ENCODE measurements around the gene REC8.

REC8 gene

DNA sequence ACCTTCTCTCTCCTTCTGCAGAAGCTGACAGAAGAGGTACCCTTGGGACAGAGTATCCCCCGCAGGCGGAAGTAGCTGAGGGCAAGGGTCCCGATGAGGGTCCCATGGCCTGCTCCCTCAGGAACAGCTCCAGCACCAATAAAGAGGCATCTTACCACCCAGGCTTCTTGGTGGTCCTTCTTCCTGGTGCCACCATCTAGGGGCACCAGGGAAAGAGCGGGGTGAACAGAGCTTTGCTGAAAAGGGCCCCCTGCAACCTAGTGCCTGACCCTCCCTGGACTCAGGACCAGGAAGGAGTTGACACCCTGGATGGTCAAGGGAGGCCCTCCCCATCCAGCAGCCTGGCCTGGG lies 11.4 kb upstream of the REC8 start:
- DNase-seq, result no peak

DNA sequence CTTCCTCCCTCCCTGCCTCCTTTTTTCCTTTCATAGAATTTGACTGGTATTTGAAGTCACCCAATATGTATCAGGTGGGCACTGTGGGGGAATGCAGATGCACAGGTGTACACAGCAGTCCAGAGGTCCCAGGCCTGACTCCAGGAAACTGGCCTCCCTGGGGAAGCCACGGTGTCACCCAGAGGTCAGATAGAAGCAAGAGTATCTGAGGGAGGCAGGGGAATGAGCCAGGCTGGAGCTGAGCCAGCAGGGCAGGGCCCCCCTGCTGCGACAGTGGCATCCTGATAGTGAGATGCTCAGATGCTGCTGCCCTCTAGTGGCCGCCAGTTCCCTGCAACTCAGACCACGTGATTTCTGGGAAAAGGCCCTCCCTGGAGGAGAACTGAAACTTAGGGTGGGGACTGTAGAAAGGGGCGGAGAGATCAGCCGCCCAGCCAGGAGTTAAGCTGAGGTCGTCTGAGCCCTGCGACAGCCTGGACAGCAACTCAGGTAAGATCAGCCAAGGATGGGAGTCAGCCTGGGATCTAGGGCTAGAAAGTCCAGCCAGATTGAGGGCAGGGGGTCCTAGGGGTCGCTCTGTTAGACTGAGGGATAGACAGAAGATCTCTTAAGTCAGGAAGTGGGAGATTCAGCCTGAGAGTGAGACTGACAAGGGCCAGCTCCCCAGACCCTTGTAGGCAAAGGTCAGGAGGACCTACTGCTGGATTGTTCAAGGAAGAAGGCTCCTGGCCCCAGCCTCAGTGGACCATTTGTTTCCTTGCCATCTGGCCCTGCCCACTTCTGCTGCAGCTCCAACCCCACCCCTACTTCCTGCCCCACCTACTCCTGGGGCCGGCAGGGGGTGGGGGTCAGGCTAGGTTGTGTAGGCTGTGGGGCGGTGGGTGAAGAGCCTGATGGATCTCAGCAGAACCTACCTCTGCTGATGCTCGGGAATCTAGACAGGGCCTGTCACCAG lies 10.8 kb upstream of the REC8 start, which contains the start of gene IRF9:
TSS of gene IRF9 (plus strand) at position 416 of the 955 bp plus-strand sequence. CDS start 880 bp downstream, outside the sequence.
- peak; percentile 94 for DNase-seq

DNA sequence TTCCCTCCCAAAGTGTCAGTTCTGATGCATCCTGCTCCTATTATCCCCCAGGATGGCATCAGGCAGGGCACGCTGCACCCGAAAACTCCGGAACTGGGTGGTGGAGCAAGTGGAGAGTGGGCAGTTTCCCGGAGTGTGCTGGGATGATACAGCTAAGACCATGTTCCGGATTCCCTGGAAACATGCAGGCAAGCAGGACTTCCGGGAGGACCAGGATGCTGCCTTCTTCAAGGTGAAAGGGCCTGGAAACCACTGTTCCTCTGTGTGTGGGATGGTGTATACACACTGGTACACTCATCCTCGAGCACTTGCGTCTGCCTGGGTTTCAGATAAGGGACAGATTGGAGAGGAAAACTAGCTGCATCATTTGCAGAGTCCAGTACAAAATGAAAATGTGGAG lies 9.8 kb upstream of the REC8 start:
- DNase-seq, result no peak

DNA sequence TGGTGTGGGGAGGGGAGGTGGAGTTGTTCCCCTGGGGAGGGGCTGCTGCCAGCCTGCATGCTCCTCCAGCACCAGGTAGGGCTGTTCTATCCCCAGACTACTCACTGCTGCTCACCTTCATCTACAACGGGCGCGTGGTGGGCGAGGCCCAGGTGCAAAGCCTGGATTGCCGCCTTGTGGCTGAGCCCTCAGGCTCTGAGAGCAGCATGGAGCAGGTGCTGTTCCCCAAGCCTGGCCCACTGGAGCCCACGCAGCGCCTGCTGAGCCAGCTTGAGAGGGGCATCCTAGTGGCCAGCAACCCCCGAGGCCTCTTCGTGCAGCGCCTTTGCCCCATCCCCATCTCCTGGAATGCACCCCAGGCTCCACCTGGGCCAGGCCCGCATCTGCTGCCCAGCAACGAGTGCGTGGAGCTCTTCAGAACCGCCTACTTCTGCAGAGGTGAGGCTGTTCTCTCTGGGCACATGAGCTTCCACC lies 7.3 kb upstream of the REC8 start:
- DNase-seq, result no peak

DNA sequence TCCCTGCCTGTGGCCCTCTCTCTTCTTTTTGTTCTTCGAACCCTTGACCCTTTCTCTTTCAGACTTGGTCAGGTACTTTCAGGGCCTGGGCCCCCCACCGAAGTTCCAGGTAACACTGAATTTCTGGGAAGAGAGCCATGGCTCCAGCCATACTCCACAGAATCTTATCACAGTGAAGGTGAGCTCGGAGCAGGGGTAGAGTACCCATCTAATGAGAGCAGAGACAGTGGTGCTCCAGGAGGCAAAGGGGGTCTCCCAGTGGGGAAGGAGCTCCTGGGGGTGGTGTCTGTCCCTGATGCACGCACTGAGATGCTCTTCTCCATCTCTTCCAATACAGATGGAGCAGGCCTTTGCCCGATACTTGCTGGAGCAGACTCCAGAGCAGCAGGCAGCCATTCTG lies 6.1 kb upstream of the REC8 start:
- DNase-seq, result no peak

DNA sequence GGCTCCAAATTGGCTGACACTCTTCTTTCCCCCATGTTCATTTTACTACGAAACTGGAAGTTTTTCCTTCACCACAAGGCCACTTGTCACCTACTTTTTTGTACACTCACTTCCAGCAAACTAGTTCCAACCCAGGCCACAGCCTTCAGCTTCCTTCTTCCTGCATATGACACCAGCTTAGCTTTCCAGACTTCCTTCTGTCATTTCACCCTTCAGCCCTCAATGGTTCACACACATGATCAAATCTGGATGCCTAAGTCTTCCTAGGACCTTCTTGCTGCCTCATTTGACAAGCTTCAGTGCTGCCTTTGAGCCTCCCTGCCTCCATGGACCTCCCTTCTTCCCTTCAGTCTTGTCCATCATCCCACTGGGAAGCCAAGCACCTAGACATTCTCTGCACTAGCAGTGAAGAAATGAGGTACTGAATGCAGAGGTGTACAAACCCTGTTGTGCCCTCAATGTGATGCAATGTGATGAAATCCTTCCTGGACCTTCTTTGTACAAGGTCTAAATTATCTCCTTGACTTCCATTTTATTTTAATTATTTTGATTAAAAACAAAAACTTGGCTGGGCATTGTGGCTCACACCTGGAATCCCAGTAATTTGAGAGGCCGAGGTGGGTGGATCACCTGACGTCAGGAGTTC lies 4.3 kb upstream of the REC8 start:
- DNase-seq, result no peak

DNA sequence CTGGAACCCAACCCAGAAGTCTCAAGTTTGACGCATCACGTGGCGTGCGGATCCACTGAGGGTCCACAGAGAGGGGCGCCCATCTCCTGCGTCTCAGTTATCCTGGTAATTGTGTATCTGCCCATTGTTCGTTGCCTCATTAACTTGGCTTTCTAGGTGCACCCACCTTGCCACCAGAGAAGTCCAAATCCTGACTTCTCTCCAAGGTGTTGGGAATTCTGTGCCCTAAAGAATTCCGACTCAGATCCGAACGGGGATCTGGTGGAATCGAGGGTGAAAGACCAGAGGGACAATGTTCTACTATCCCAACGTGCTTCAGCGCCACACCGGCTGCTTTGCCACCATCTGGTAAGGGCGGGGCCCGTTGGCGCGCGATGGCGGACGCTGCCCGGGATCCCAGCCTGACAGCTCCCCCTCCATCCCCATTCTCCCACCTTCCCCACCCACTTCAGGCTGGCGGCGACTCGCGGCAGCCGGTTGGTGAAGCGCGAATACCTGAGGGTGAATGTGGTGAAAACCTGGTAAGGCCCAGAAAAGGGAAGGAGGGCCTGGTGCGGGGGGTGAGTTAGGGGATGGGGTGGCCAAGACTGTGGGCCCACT lies 481 bp downstream of the REC8 start:
- DNase-seq, result no peak

DNA sequence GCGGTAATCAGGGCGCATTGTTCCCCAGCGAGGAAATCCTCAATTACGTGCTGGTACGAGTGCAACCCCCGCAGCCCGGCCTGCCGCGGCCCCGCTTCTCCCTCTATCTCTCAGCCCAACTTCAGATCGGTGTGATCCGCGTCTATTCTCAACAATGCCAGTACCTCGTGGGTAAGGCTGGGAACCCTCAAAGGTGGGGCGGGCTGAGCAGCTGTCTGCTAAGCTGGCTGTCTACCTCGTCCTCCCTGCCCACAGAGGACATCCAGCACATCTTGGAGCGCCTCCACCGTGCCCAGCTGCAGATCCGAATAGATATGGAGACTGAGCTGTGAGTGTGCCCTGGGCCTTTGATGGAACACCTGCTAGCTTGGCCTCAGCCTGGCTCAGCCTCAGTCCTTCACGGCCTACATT lies 996 bp downstream of the REC8 start:
- no peak for DNase-seq

DNA sequence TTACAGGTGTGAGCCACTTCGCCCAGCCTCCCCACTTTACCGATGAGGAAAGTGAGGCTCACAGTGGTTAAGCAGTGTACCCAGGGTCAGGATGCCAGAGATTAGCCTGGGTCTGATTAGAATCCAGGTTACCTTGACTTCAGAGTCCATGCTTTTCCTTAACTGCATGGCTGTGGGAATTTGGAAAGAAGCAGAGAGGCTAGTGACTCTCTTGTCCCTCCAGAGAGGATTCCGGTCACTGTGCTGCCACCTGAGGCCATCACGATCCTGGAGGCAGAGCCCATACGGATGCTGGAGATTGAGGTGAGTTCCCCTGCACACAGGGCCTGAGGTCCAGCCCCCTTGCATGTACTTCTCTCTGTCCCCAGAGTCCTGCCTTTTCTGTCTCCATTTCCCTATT lies 4.7 kb downstream of the REC8 start:
- DNase-seq, result no peak

DNA sequence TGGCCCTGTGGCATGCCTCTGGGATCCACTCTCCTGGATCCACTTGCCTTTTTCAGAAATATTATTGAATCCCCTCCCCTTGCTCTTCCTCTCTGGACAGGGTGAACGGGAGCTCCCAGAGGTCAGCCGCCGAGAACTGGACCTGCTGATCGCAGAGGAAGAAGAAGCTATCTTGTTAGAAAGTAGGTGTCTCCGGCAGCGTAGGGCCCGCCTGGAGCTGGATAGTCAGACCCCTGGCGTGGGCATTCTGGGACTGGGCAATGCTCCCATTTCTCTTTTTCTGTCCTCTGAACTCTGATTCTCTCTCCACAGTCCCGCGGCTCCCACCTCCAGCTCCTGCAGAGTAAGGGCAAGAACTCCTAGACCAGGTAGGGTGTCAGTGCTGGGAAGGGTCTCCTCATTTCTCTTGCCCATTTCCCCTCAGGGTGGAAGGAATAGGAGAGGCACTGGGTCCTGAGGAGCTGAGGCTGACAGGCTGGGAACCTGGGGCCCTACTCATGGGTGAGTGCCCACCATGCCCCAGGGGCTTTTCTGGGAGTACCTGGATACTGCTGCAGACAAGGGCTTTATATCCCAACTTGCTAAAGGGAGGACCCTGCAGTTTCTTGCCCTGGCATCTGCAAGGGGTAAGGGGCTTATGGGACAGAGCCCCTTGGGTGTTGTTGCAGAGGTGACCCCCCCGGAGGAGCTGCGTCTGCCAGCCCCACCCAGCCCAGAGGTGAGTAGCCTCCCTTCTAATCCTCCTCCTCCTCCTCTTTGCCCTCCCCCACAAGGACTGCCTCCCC lies 5.4 kb downstream of the REC8 start:
- no peak for DNase-seq

DNA sequence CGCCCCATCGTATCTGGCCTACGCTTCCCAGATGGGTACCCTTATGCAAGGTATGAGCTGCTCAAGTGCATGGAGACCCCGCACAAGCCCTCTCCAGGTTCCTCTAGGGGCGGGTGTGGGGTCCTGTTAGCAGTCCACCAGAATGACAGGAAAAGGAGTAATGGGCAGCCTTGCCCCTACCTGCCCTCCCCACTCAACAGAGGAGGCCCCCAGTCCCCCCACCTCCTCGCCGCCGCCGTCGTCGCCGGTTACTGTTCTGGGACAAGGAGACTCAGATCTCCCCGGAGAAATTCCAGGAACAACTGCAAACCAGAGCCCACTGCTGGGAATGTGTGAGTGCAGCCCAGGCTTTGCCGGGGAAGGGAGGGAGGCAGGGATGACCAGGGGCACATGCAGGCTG lies 6.0 kb downstream of the REC8 start:
- DNase-seq, result no peak

DNA sequence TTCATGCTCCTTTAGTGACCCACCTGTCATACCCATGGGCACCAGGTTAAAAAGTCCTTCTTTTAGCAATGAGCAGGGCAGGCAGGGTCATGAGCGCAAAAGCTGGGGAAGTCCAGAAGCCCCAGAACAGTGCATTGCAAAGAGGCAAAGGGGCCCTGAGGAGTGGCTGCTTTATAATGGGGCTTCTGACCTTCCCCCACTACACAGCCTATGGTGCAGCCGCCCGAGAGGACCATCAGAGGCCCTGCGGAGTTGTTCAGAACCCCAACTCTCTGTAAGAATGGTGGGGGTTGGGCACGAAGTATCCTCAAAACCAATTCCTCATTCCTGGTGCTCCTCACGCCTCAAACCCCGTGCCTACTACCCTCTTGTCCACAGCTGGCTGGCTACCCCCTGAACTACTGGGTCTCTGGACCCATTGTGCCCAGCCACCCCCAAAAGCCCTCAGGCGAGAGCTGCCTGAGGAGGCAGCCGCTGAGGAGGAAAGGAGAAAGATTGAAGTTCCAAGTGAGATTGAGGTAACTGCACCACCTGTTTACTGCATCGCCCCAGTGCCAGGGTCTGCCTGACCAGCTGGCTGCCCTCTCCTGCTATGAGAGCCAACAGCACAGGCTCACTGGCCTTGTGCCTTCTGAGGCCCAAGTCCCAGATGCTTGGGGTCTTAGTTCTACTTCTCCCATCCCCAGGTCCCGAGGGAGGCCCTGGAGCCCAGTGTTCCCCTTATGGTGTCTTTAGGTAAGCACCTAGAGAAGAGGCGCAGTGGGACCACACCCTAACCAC lies 6.7 kb downstream of the REC8 start:
- no peak for DNase-seq

DNA sequence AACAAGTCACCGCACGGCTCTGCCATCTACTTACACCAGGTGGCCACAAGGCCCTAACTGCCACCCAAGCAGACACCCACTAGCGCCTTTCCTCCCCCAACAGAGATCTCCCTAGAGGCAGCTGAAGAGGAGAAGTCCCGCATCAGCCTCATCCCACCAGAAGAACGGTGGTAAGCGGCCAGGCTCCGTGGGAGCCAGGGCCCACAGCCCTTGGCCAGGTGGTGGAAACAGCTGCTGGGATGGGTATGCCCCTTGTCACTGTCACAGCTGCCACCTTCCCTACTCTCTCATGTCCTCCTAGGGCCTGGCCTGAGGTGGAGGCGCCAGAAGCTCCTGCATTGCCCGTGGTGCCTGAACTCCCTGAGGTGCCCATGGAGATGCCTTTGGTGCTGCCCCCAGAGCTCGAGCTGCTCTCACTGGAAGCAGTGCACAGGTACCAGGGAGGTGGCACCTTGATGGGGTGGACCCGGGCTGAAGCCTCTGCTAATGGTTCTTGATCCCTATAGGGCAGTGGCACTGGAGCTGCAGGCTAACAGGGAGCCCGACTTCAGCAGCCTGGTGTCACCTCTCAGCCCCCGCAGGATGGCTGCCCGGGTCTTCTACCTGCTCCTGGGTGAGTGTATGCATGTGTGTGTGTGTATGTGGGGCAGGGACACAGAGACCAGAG lies 7.5 kb downstream of the REC8 start:
- DNase-seq, result no peak

DNA sequence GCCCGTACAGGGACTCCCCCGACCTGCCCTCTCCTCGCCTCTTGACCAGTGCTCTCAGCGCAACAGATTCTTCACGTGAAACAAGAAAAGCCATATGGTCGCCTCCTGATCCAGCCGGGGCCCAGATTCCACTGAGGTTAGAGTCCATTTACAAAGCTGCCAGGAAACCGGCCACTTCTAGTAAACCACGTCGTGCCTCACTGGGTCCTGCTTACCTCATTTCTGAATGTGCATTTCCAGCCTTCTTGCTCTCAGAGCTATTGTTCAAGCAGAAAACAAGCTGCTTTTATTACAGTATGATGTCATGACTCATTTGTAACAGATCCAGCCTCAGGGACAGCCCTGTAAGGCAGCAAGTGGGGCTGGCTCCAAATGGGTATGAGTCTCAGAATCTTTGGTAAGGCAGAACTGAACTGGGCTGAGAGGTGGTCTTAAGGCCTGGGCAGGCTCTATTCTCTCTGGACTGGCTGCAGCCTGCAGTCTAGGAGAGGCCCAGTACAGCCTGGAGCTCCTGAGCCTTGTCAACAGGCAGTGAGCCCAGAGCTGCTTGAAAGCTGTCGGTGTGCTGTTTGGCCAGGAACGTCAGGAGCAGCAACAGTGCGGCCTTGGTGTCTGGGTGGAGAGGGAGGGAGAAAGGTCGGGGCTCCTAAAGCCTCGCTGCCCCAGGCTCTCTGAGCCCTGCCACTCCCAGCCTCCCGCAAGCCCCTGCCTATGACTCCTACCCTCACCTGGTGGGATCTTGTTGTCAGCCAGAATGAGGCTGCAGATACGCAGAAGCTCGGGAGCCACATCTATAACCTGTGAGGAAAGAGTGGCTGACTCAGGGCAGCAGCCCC lies 8.3 kb downstream of the REC8 start:
- peak; percentile 40 for DNase-seq

DNA sequence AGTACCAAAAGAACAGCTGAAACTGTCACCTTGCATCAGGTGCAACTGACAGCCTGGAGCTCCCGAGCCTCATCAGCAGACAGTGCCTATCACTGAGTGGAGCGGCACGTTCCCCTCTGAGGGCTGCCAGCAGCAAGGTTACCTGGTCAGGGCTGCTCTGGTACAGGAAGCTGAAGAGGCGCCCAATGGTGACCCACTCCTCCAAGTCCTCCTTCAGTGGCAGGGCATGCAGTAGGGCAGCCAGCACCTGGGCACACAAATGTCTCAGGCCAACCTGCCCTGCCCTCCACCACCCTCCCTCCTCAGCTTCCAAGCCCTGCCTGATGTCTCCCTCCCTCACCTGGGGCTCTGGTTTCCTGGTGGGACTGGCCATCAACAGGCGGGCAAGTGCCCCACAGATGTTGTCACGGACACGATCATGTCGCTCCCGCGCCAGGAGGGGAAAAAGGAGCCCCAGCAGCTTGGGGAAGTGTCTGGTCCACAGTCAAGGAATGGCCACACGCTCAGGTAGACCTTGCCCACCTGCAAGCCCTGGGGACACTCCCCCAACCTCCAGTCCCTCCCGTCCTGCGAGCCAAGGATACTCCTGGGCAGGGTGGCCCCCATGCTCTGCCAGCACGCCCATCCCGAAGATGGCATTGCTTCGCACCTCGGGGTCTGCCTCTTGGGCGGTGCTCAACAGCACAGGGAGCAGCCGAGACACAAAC lies 9.6 kb downstream of the REC8 start:
- no peak for DNase-seq

DNA sequence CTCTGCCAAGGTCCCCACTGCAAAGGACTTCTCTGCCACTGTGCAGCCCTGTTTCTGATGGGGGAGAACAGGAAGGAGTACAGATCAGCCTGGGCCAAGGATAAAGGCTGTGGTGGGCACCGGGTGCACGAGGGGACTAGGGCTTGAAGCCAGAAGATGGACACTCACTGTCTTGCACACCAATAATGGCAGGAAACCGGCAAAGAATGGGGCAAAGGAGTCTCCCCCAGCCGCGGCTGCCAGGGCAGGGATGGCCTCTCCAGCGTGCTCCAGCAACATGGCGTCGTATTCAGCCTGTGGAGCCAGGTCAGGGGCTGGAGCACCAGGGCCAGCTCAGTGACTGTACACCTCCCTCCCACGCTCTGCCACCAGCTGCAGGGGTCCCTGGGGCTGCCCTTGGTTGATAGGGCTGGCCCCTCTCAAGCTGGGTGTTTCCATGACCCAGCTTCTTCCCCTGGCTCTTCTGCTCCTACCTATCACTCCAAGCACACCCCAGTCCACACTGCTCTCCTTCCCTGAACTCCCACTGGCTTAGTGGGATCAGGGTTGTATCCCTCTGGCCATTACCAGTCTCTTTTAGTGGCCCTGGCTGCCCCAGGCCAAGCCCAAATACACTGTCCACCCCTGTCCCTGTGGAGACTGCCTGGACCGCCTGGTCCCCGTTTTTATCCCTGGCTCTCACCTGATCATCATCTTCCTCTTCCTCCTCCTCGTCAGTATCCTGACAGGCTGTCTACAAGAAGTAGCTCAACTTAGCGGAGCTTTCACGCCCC lies 10.4 kb downstream of the REC8 start:
- no peak for DNase-seq

DNA sequence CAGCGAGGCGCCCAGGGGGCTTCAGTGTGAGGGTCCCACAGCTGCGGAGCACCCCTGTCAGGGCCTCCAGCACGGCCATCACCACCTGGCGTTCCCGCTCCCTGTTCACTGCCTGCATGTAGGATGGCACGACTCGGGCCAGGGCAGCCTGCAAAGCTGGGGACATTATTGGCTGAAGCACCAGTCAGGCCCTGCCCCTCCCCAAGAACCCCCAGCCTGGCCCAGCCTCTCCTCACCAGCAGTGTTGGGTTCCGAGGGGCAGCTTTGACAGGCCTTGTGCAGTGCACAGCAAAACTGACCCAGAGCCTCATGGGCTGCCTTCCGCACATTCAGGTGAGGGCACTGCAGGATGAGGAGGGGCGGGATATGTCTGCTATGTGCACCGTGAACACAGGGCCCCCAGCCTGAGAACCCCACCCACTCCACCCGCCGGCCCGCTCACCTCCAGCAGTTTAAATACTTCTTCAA lies 11.2 kb downstream of the REC8 start:
- DNase-seq, result no peak

DNA sequence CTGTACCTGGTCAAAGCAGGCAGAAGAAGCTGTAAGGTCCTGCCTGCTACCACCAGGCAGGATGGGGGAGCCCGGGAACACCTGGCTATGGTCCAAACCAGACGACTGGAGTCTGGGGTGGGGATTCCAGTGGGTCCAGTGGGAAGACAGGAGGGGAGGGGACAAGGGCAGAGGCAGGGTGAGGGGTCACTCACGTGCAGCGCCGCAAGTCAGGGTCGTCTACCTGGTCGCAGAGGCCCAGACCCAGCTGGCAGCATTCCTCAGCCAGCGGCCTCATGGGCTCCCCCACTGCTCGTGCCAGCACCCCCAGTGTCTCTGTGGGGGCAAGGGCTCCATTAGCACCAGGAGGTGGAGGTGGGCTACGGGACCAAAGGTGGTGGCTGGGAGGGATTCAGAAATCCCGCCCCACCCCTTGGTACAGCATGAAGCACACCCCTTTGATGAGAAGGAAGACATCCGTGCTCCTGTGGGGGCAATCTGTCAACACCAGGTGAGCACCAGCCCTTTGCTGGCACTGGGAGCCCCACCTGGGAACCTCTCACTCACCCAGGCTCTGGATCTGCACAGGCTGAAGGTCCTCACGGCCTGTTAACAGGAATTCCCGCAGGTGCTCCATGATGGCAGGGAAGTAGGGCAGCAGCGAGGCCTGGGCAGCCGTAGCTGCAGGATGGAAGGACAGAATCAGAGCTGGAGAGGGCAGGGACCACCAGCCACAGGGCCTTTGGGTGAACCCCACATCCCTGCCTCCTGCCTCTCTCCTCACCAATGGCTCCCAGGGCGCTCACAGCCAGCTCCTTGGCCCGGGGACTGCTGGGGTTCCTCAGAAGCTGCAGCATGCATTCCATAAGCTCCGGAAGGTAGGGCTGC lies 12.5 kb downstream of the REC8 start:
- DNase-seq, result no peak
